ENCODE results near the gene LRRK1.

Gene LRRK1

GRCh38 chr15:101059381-101060341, 140.5 kb downstream of the LRRK1 start:
- DNase-seq (ENCODE audit: low read depth): no peak

GRCh38 chr15:101060576-101061551, 141.7 kb downstream of the LRRK1 start:
- DNase-seq (ENCODE audit: low read depth): no peak

GRCh38 chr15:101062063-101062462, 142.9 kb downstream of the LRRK1 start:
- DNase-seq (ENCODE audit: low read depth): no peak

GRCh38 chr15:101062471-101063171, 143.5 kb downstream of the LRRK1 start:
- no peak for DNase-seq (ENCODE audit: low read depth)

GRCh38 chr15:101063212-101063611, 144.1 kb downstream of the LRRK1 start:
- DNase-seq (ENCODE audit: low read depth): no peak

GRCh38 chr15:101063891-101064794, 145.0 kb downstream of the LRRK1 start:
- DNase-seq (ENCODE audit: low read depth): no peak

GRCh38 chr15:101064795-101065569, 145.8 kb downstream of the LRRK1 start:
- DNase-seq (ENCODE audit: low read depth): no peak

GRCh38 chr15:101065570-101066221, 146.5 kb downstream of the LRRK1 start:
- no peak for DNase-seq (ENCODE audit: low read depth)

- no peak for DNase-seq (ENCODE audit: low read depth)
Measured at GRCh38 chr15:101066501-101067408, 147.6 kb downstream of the LRRK1 start.

GRCh38 chr15:101067660-101068522, 148.7 kb downstream of the LRRK1 start:
- no peak for DNase-seq (ENCODE audit: low read depth)

- DNase-seq (ENCODE audit: low read depth): no peak
Measured at GRCh38 chr15:101068523-101068960, 149.4 kb downstream of the LRRK1 start.

- no peak for DNase-seq (ENCODE audit: low read depth)
Measured at GRCh38 chr15:101068961-101069653, 149.9 kb downstream of the LRRK1 start.

- DNase-seq (ENCODE audit: low read depth): no peak
Measured at GRCh38 chr15:101069654-101069973, 150.5 kb downstream of the LRRK1 start.

- no peak for DNase-seq (ENCODE audit: low read depth)
Measured at GRCh38 chr15:101070024-101070423, 150.9 kb downstream of the LRRK1 start.

GRCh38 chr15:101070502-101071273, 151.5 kb downstream of the LRRK1 start:
- no peak for DNase-seq (ENCODE audit: low read depth)

GRCh38 chr15:101071651-101072050, 152.5 kb downstream of the LRRK1 start:
- no peak for DNase-seq (ENCODE audit: low read depth)

All from stimulated activated CD4-positive, alpha-beta T cell treated with anti-CD3 and anti-CD28 coated beads, Interleukin-2, amount 100 ng/mL, for 4 hours (primary cell).